Measurements from ENCODE around the gene CDH4. TPM values are rescaled to one million over a fixed set of nuclear protein-coding genes. Genes with fewer than 3 reads are reported as not detected.
A peak's percentile ranks its signal among the peaks of the same experiment; 100 is the strongest.

CDH4 gene
- total and polyA plus RNA-seq, 2 of the 4 experiments (the other 2 are of a cell fraction), result 1.6 to 3.5 TPM

DNA sequence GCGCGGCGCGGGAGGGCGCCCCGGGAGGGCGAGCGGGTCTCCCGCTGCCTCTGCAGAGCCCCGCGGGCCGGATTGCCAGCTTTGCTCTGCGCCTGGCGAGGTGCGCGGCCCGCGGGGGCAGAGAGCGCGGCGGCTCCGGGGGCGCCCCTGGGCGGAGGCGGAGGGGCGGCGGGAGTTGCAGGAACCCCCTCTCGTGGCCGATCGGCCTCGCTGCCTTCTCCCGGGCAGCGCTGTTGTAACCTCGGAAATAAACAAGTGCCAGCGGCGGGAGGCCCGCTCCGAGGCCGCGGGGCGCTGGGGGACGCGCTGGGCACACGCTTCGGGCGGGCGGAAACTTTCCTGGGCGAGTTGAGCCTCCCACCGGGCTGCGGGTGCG is 1.2 kb downstream of the CDH4 start:
- peak overlapping the region; percentile 87 for H2AFZ ChIP-seq (replicated peaks; ENCODE audit: low read length, poor library complexity)
- WGBS, 2 experiments (ENCODE audit: extremely low coverage in 2 of 2, insufficient read length in 1 of 2), result 1% methylated on average over 21 of the region's 51 CpGs; no CpG with 5 or more reads in 1 of the 2 experiments
- H2AK9ac ChIP-seq (replicated peaks; ENCODE audit: low read depth, low read length, poor library complexity), result no peak overlapping the region
- no peak overlapping the region for H3K23ac ChIP-seq (ENCODE audit: low read depth, low read length)
- H2BK20ac ChIP-seq (ENCODE audit: low read depth, low read length), result no peak overlapping the region
- no peak for TF ChIP-seq CEBPB (IDR thresholded peaks at IDR 0.05; ENCODE audit: low read depth, low read length)
- TF ChIP-seq MAZ (IDR thresholded peaks at IDR 0.05; ENCODE audit: borderline replicate concordance, low read depth, low read length), result 0 out of 2 replicates have a peak, but pooled peaks have one; percentile 12
- TF ChIP-seq, protein P1, sequence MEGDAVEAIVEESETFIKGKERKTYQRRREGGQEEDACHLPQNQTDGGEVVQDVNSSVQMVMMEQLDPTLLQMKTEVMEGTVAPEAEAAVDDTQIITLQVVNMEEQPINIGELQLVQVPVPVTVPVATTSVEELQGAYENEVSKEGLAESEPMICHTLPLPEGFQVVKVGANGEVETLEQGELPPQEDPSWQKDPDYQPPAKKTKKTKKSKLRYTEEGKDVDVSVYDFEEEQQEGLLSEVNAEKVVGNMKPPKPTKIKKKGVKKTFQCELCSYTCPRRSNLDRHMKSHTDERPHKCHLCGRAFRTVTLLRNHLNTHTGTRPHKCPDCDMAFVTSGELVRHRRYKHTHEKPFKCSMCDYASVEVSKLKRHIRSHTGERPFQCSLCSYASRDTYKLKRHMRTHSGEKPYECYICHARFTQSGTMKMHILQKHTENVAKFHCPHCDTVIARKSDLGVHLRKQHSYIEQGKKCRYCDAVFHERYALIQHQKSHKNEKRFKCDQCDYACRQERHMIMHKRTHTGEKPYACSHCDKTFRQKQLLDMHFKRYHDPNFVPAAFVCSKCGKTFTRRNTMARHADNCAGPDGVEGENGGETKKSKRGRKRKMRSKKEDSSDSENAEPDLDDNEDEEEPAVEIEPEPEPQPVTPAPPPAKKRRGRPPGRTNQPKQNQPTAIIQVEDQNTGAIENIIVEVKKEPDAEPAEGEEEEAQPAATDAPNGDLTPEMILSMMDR (conservative IDR thresholded peaks at IDR 0.05; ENCODE audit: low read depth, low read length), result peak; percentile 32
- no peak for TF ChIP-seq NFE2L2 (IDR thresholded peaks at IDR 0.05; ENCODE audit: low read depth, low read length)
- no peak for TF ChIP-seq BHLHE40 (IDR thresholded peaks at IDR 0.05; ENCODE audit: low read depth, low read length)
- TF ChIP-seq RAD21 (IDR thresholded peaks at IDR 0.05; ENCODE audit: low read length), result peak; percentile 29
- H2BK5ac ChIP-seq (ENCODE audit: low read depth, low read length, poor library complexity, severe bottlenecking), result no peak overlapping the region
- POLR2A ChIA-PET (ENCODE audit: unreplicated experiment), result no interaction called here
- no peaks in the 10 kb centered on the region for H4K20me1 ChIP-seq (ENCODE audit: insufficient read depth, low read length)
- H3K4me1 ChIP-seq (ENCODE audit: control insufficient read depth, insufficient read depth, low read length), result peaks cover 6% of the 10 kb centered on the region; the same call in 1 of the 2 replicates
- H3K79me1 ChIP-seq (ENCODE audit: low read depth in 1 of 2, low read length in 2 of 2), result peaks cover 0 to 6% of the 10 kb centered on the region in 2 experiments; a peak in 1 of 4 replicates
- in situ Hi-C loops (cut with MboI; ENCODE audit: low sequenced_read_pairs) (loop anchor here (25.0 kb wide), 1 partner anchor 634 kb away; no protein-coding TSS in a partner anchor), intact Hi-C loops (cut with micrococcal nuclease) (loop anchor here (10.0 kb wide), 1 partner anchor 1198 kb away; no protein-coding TSS in a partner anchor), dilution Hi-C loops (cut with HindIII; ENCODE audit: low sequenced_read_pairs, unreplicated experiment) (no loop called here)
- H3K9me3 ChIP-seq (ENCODE audit: control insufficient read depth, insufficient read depth, low read length), result no peaks in the 10 kb centered on the region
- H4K91ac ChIP-seq (ENCODE audit: insufficient read depth, low read depth, low read length), result no peak overlapping the region
- H3K56ac ChIP-seq (ENCODE audit: extremely low read depth, insufficient read depth, low read length), result no peak overlapping the region
- DNase-seq (peak; percentile 45), ATAC-seq (ENCODE audit: low read depth) (peak; percentile 63)
- H3K4me2 ChIP-seq (ENCODE audit: low read depth, low read length), result peak overlapping the region; percentile 88
- BruUV-seq (replicated peaks), result no TSS peak
- H2BK15ac ChIP-seq (ENCODE audit: low read depth, low read length), result no peak overlapping the region
- H2AK5ac ChIP-seq (ENCODE audit: low read depth, low read length), result no peak overlapping the region
- H3K18ac ChIP-seq (ENCODE audit: low read depth, low read length), result no peak overlapping the region
- peak overlapping the region; percentile 5; the same call in 1 of the 2 replicates for H3K9ac ChIP-seq (ENCODE audit: low read depth, low read length)
- CTCF ChIA-PET, result interaction anchor here (0.6 to 1.5 kb wide), 5 partner anchors 9 to 1260 kb away, joined by 3 to 6 read pairs (median 4); no protein-coding TSS in a partner anchor
- H3K9me1 ChIP-seq (ENCODE audit: insufficient read depth, low read length), result no peaks in the 10 kb centered on the region
- H3K27ac ChIP-seq (ENCODE audit: insufficient read depth, low read length), result peak overlapping the region; percentile 4; the same call in 1 of the 2 replicates
- no peaks in the 10 kb centered on the region; the same call in 1 of the 2 replicates for H3K36me3 ChIP-seq (ENCODE audit: control insufficient read depth, insufficient read depth, low read length)
- H2BK120ac ChIP-seq (ENCODE audit: low read depth, low read length), result no peak overlapping the region
- H3K4me3 ChIP-seq (ENCODE audit: insufficient read depth, low read depth, low read length), result peak overlapping the region; percentile 55
- peaks cover 25% of the 10 kb centered on the region for H3K27me3 ChIP-seq (ENCODE audit: control insufficient read depth, insufficient read depth, low read length)
- H3K14ac ChIP-seq (replicated peaks; ENCODE audit: low read depth, low read length), result no peak overlapping the region
- no peak overlapping the region for H3K4ac ChIP-seq (ENCODE audit: low read depth, low read length)
- no peak overlapping the region for H4K5ac ChIP-seq (ENCODE audit: low read depth, low read length)
- no peak overlapping the region; a peak in 1 of 4 replicates for H4K8ac ChIP-seq (ENCODE audit: low read depth in 2 of 2, low read length in 2 of 2)

Data from IMR-90 (cell line).